HG02763 (cell line): ENCODE measurements around the gene LONP1.

Source experiments
- ATAC-seq: cut with Tn5 transposase; IDR thresholded peaks from one replicate; pipeline ENCODE4 v1.9.1; 2021; ENCODE audit warnings: mild to moderate bottlenecking, moderate library complexity; ENCODE audit not compliant: unreplicated experiment

LONP1 gene

GRCh38 chr19:5652261-5652660 lies 67.7 kb downstream of the LONP1 start:
- no peak for ATAC-seq

GRCh38 chr19:5651361-5651760 lies 68.6 kb downstream of the LONP1 start:
- no peak for ATAC-seq

DNA sequence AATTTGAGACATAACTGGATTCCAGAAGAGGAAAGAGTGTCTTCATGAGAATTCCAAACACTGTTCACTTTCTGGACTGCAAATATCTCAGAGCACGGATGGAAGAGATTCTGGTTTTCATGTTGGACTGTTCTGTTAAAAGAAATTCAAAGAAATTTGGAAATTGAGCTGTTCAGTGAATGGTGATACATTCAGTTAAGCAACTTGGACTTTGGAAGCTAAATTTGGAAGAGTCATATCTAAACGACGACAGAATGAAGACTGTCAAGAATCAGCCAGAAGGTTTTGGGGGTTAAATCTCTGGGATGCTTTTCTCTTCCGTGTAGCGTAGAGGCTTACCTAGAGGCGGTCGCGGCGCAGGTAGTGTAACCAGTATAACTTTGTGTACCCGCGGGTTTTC lies 71.5 kb downstream of the LONP1 start:
- no peak for ATAC-seq

GRCh38 chr19:5646703-5647102 lies 73.2 kb downstream of the LONP1 start:
- no peak for ATAC-seq

GRCh38 chr19:5645409-5645808 lies 74.5 kb downstream of the LONP1 start:
- ATAC-seq: no peak

GRCh38 chr19:5644037-5644436 lies 75.9 kb downstream of the LONP1 start:
- ATAC-seq: no peak

DNA sequence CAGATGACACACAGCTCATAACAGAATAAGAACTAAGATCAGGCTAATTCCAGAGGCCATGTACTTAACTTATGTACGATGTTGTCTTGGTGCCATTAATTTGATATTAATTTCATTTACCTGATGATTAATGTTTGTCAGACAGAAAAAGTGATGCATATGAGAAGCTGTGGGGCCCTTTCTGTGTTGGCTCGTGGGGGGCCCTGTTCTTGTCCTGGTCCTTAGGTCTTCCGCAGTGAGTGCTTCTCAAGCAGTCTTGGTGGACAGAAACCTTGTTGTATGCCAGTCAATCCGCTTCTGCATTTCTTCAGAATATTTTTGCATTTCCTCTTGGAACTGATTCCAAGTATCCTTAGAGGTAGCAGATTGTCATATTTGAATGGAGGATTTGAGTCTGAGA lies 76.9 kb downstream of the LONP1 start:
- ATAC-seq: no peak

DNA sequence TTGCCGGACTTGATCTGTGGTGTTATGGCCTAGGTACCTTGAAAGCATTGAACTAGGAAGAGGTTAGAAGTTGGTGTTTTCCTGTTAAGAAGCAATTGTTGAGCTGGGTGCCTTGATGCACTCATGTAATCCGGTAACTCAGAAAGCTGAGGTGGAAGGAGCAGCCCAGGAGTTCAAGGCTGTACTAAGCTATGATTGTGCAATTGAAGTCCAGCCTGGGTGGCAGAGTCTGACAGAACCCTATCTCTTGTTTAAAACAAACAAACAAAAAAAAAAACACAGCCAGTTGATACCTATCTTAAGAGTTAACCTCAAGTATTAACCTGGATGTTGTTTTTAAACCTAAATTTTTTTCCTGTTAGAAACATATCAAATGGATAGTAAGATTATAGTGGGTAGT lies 77.7 kb downstream of the LONP1 start:
- no peak for ATAC-seq
